HepG2 (cell line): ENCODE results near the gene HS6ST1. TPM values are rescaled to one million over a fixed set of nuclear protein-coding genes. Genes with fewer than 3 reads are reported as not detected.

Experiments
- CBFB ChIP-seq: sonication (generic); formaldehyde crosslinking; IDR thresholded peaks from 2 replicates; pipeline ENCODE4 v1.4.0; 2020; ENCODE audit warnings: missing genetic modification reagents
- FIP1L1 ChIP-seq: fragments of 200-400 bp; formaldehyde crosslinking; IDR thresholded peaks from 2 replicates; pipeline ENCODE4 v1.6.1; 2018; ENCODE audit warnings: low read depth, mild to moderate bottlenecking, low read length, moderate library complexity, borderline replicate concordance; ENCODE audit not compliant: insufficient read depth
- GATAD1 ChIP-seq: IDR thresholded peaks from 2 replicates; pipeline ENCODE4 v1.6.1; 2016; ENCODE audit warnings: missing genetic modification reagents, missing compliant biosample characterization
- GTF3A ChIP-seq: sonication (generic); formaldehyde crosslinking; conservative IDR thresholded peaks from 2 replicates; pipeline ENCODE4 v1.4.0; 2020; ENCODE audit warnings: mild to moderate bottlenecking, missing genetic modification reagents
- HES4 ChIP-seq: sonication (generic); formaldehyde crosslinking; IDR thresholded peaks from 2 replicates; pipeline ENCODE4 v1.9.0; 2021; ENCODE audit warnings: mild to moderate bottlenecking, missing genetic modification reagents, borderline replicate concordance
- NCOR1 ChIP-seq: fragments of 200-600 bp; sonication (generic); IDR thresholded peaks from 2 replicates; pipeline ENCODE4 v1.7.0; 2017; ENCODE audit warnings: antibody characterized with exemption, low read length, borderline replicate concordance
- NFYB ChIP-seq: sonication (generic); formaldehyde crosslinking; IDR thresholded peaks from 2 replicates; pipeline ENCODE4 v1.4.0; 2020; ENCODE audit warnings: missing genetic modification reagents
- NR3C1 ChIP-seq: sonication (generic); formaldehyde crosslinking; IDR thresholded peaks from 2 replicates; pipeline ENCODE4 v1.4.0; 2020; ENCODE audit warnings: missing genetic modification reagents
- PLRG1 ChIP-seq: fragments of 450-650 bp; conservative IDR thresholded peaks from 2 replicates; pipeline ENCODE4 v1.6.1; 2016
- SP5 ChIP-seq: IDR thresholded peaks from 2 replicates; pipeline ENCODE4 v1.6.1; 2016; ENCODE audit warnings: low read depth, borderline replicate concordance
- SRSF9 ChIP-seq: fragments of 200-400 bp; formaldehyde crosslinking; IDR thresholded peaks from 2 replicates; pipeline ENCODE4 v1.6.1; 2018; ENCODE audit warnings: borderline replicate concordance, mild to moderate bottlenecking, low read depth, low read length; ENCODE audit not compliant: insufficient read depth, poor library complexity, severe bottlenecking
- THYN1 ChIP-seq: sonication (generic); formaldehyde crosslinking; IDR thresholded peaks from 2 replicates; pipeline ENCODE4 v1.8.1; 2023; ENCODE audit warnings: low read depth, mild to moderate bottlenecking, moderate library complexity, missing genetic modification reagents, borderline replicate concordance
- YY1 ChIP-seq: IDR thresholded peaks from 2 replicates; pipeline ENCODE4 v1.6.1; 2011; ENCODE audit warnings: low read length, low read depth, moderate library complexity, mild to moderate bottlenecking; ENCODE audit not compliant: insufficient read depth, insufficient replicate concordance
- ZFAT ChIP-seq: sonication (generic); formaldehyde crosslinking; conservative IDR thresholded peaks from 2 replicates; pipeline ENCODE4 v1.8.1; 2023; ENCODE audit warnings: missing genetic modification reagents, inconsistent platforms
- ZNF350 ChIP-seq: sonication (generic); formaldehyde crosslinking; IDR thresholded peaks from 2 replicates; pipeline ENCODE4 v1.4.0; 2020; ENCODE audit warnings: mild to moderate bottlenecking, low read depth, missing genetic modification reagents, borderline replicate concordance
- ZNF414 ChIP-seq: sonication (generic); formaldehyde crosslinking; IDR thresholded peaks from 2 replicates; pipeline ENCODE4 v1.5.0; 2020; ENCODE audit warnings: missing genetic modification reagents
- ZNF562 ChIP-seq: sonication (generic); formaldehyde crosslinking; IDR thresholded peaks from 2 replicates; pipeline ENCODE4 v1.8.0; 2022; ENCODE audit warnings: missing genetic modification reagents, borderline replicate concordance
- ZNF577 ChIP-seq: sonication (generic); formaldehyde crosslinking; IDR thresholded peaks from 2 replicates; pipeline ENCODE4 v1.4.0; 2020; ENCODE audit warnings: mild to moderate bottlenecking, low read depth, missing genetic modification reagents, borderline replicate concordance
- ZNF792 ChIP-seq: IDR thresholded peaks from 2 replicates; pipeline ENCODE4 v1.6.1; 2016
- ZNF879 ChIP-seq: sonication (generic); formaldehyde crosslinking; IDR thresholded peaks from 2 replicates; pipeline ENCODE4 v1.8.1; 2023; ENCODE audit warnings: missing genetic modification reagents
- polyA plus RNA-seq, 8 experiments: library from polyadenylated mRNA; depleted of rRNA in 3 of 8; stranded (reverse) in 7 of 8; unstranded in 1 of 8; fragments of >200 nt; fragmentation: Illumina TruSeq in 4 of 8; extraction: Trizol in 4 of 8; gene quantifications; 2 replicates each; pipeline versions ENCODE4 v1.2.1 to v1.2.3, GENCODE V29; 2011 to 2016; ENCODE audit warnings: low read depth in 4 of 8, missing spikeins in 1 of 8, mixed read lengths in 1 of 8; ENCODE audit not compliant: insufficient read depth in 1 of 8
- total RNA-seq, 5 experiments: library from RNA; depleted of rRNA; stranded (reverse); fragments of >200 nt; fragmentation: Illumina TruSeq; extraction: Trizol; gene quantifications; 2 replicates each; pipeline ENCODE4 v1.2.3, GENCODE V29; 2016; ENCODE audit warnings: low read depth in 1 of 5
- TF ChIP-seq, protein P1 (sequence below): sonication (generic); formaldehyde crosslinking; IDR thresholded peaks from 2 replicates; pipeline ENCODE4 v1.5.0; 2020; ENCODE audit warnings: mild to moderate bottlenecking, missing genetic modification reagents
- TF ChIP-seq, protein P2 (sequence below): sonication (generic); formaldehyde crosslinking; IDR thresholded peaks from 2 replicates; pipeline ENCODE4 v1.5.0; 2020; ENCODE audit warnings: missing genetic modification reagents
- TF ChIP-seq, protein P3 (sequence below): fragments of 450-650 bp; IDR thresholded peaks from 2 replicates; pipeline ENCODE4 v1.6.1; 2017; ENCODE audit warnings: mild to moderate bottlenecking

Gene HS6ST1
- total and polyA plus RNA-seq, 2 of the 13 experiments (the other 11 are each of a cell fraction or from before 2014, with no cell fraction given): 34.5 to 84.6 TPM

- TF ChIP-seq, protein P1, sequence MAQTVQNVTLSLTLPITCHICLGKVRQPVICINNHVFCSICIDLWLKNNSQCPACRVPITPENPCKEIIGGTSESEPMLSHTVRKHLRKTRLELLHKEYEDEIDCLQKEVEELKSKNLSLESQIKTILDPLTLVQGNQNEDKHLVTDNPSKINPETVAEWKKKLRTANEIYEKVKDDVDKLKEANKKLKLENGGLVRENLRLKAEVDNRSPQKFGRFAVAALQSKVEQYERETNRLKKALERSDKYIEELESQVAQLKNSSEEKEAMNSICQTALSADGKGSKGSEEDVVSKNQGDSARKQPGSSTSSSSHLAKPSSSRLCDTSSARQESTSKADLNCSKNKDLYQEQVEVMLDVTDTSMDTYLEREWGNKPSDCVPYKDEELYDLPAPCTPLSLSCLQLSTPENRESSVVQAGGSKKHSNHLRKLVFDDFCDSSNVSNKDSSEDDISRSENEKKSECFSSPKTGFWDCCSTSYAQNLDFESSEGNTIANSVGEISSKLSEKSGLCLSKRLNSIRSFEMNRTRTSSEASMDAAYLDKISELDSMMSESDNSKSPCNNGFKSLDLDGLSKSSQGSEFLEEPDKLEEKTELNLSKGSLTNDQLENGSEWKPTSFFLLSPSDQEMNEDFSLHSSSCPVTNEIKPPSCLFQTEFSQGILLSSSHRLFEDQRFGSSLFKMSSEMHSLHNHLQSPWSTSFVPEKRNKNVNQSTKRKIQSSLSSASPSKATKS (CRISPR knock-in tag): peak; percentile 95; the same call in 1 of the 2 replicates
- no peak for TF ChIP-seq NR3C1 (CRISPR knock-in tag)
- peak; percentile 93; the same call in 1 of the 2 replicates for TF ChIP-seq ZNF792 (CRISPR knock-in tag)
- TF ChIP-seq PLRG1: no peak
- TF ChIP-seq THYN1 (CRISPR knock-in tag): peak; percentile 99
- TF ChIP-seq GATAD1 (CRISPR knock-in tag): peak; percentile 75
- TF ChIP-seq YY1: no peak
- peak; percentile 97 for TF ChIP-seq ZNF414 (CRISPR knock-in tag)
- 0 out of 2 replicates have a peak, but pooled peaks have one; percentile 51 for TF ChIP-seq FIP1L1
- peak; percentile 98; the same call in 1 of the 2 replicates for TF ChIP-seq ZNF879 (CRISPR knock-in tag)
- TF ChIP-seq HES4 (CRISPR knock-in tag): peak; percentile 95
- TF ChIP-seq, protein P2, sequence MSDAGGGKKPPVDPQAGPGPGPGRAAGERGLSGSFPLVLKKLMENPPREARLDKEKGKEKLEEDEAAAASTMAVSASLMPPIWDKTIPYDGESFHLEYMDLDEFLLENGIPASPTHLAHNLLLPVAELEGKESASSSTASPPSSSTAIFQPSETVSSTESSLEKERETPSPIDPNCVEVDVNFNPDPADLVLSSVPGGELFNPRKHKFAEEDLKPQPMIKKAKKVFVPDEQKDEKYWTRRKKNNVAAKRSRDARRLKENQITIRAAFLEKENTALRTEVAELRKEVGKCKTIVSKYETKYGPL (CRISPR knock-in tag): peak; percentile 82
- TF ChIP-seq GTF3A (CRISPR knock-in tag): 0 out of 2 replicates have a peak, but pooled peaks have one; percentile 27
- TF ChIP-seq NFYB (CRISPR knock-in tag): 0 out of 2 replicates have a peak, but pooled peaks have one; percentile 41
- no peak for TF ChIP-seq ZNF562
- peak; percentile 98 for TF ChIP-seq SP5 (CRISPR knock-in tag)
- peak; percentile 76; the same call in 1 of the 2 replicates for TF ChIP-seq ZFAT
- no peak for TF ChIP-seq SRSF9
- peak; percentile 100 for TF ChIP-seq ZNF350
- TF ChIP-seq ZNF577 (CRISPR knock-in tag): no peak
- peak; percentile 91 for TF ChIP-seq CBFB (CRISPR knock-in tag)
- TF ChIP-seq NCOR1: peak; percentile 92
- TF ChIP-seq, protein P3, sequence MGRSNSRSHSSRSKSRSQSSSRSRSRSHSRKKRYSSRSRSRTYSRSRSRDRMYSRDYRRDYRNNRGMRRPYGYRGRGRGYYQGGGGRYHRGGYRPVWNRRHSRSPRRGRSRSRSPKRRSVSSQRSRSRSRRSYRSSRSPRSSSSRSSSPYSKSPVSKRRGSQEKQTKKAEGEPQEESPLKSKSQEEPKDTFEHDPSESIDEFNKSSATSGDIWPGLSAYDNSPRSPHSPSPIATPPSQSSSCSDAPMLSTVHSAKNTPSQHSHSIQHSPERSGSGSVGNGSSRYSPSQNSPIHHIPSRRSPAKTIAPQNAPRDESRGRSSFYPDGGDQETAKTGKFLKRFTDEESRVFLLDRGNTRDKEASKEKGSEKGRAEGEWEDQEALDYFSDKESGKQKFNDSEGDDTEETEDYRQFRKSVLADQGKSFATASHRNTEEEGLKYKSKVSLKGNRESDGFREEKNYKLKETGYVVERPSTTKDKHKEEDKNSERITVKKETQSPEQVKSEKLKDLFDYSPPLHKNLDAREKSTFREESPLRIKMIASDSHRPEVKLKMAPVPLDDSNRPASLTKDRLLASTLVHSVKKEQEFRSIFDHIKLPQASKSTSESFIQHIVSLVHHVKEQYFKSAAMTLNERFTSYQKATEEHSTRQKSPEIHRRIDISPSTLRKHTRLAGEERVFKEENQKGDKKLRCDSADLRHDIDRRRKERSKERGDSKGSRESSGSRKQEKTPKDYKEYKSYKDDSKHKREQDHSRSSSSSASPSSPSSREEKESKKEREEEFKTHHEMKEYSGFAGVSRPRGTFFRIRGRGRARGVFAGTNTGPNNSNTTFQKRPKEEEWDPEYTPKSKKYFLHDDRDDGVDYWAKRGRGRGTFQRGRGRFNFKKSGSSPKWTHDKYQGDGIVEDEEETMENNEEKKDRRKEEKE: no peak
Observed at GRCh38 chr2:128309280-128310093, 9.2 kb downstream of the HS6ST1 start (continued).
